Osteocyte (in vitro differentiated cells): ENCODE data around the gene PSAPL1. TPM values are rescaled to one million over a fixed set of nuclear protein-coding genes. Genes with fewer than 3 reads are reported as not detected.

Source experiments
- DNase-seq: peaks from one replicate; pipeline ENCODE4 v3.0.0; 2021; ENCODE audit warnings: mixed read lengths; ENCODE audit not compliant: unreplicated experiment; ENCODE audit errors: extremely low spot score
- H3K27ac Mint-ChIP-seq: one replicate; pipeline ENCODE4 v1.8.0; 2021; ENCODE audit warnings: mild to moderate bottlenecking, mixed read lengths; ENCODE audit not compliant: unreplicated experiment
- H3K27me3 Mint-ChIP-seq: one replicate; pipeline ENCODE4 v1.8.0; 2021; ENCODE audit warnings: mixed read lengths; ENCODE audit not compliant: unreplicated experiment
- H3K36me3 Mint-ChIP-seq: one replicate; pipeline ENCODE4 v1.8.0; 2021; ENCODE audit warnings: mixed read lengths; ENCODE audit not compliant: unreplicated experiment
- H3K4me1 Mint-ChIP-seq: one replicate; pipeline ENCODE4 v1.8.0; 2021; ENCODE audit warnings: mixed read lengths; ENCODE audit not compliant: unreplicated experiment
- H3K4me3 Mint-ChIP-seq: one replicate; pipeline ENCODE4 v1.8.0; 2021; ENCODE audit warnings: mild to moderate bottlenecking, moderate library complexity, mixed read lengths; ENCODE audit not compliant: unreplicated experiment
- H3K9me3 Mint-ChIP-seq: one replicate; pipeline ENCODE4 v1.8.0; 2021; ENCODE audit warnings: mixed read lengths; ENCODE audit not compliant: unreplicated experiment
- total RNA-seq: library from RNA; stranded (reverse); gene quantifications from 2 replicates; pipeline ENCODE4 v1.2.1, GENCODE V29; 2021
- TF ChIP-seq, protein P1 (sequence below): fragments of 200-600 bp; sonication (generic); IDR thresholded peaks from 2 replicates; pipeline ENCODE4 v1.5.0; 2021; ENCODE audit warnings: antibody characterized with exemption, mild to moderate bottlenecking, moderate library complexity

The PSAPL1 gene
- total RNA-seq, 1 donor from 2014 or later: not detected

GRCh38 chr4:7384929-7385890 is 49.5 kb downstream of the PSAPL1 start:
- H3K4me3 Mint-ChIP-seq: no peak overlapping the region
- H3K27ac Mint-ChIP-seq: no peak overlapping the region
- H3K4me1 Mint-ChIP-seq: no peaks in the 10 kb centered on the region
- H3K36me3 Mint-ChIP-seq: no peaks in the 10 kb centered on the region
- TF ChIP-seq, protein P1, sequence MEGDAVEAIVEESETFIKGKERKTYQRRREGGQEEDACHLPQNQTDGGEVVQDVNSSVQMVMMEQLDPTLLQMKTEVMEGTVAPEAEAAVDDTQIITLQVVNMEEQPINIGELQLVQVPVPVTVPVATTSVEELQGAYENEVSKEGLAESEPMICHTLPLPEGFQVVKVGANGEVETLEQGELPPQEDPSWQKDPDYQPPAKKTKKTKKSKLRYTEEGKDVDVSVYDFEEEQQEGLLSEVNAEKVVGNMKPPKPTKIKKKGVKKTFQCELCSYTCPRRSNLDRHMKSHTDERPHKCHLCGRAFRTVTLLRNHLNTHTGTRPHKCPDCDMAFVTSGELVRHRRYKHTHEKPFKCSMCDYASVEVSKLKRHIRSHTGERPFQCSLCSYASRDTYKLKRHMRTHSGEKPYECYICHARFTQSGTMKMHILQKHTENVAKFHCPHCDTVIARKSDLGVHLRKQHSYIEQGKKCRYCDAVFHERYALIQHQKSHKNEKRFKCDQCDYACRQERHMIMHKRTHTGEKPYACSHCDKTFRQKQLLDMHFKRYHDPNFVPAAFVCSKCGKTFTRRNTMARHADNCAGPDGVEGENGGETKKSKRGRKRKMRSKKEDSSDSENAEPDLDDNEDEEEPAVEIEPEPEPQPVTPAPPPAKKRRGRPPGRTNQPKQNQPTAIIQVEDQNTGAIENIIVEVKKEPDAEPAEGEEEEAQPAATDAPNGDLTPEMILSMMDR: no peak
- H3K27me3 Mint-ChIP-seq: peaks cover 16% of the 10 kb centered on the region
- H3K9me3 Mint-ChIP-seq: no peaks in the 10 kb centered on the region
- peak; percentile 75 for DNase-seq

DNA sequence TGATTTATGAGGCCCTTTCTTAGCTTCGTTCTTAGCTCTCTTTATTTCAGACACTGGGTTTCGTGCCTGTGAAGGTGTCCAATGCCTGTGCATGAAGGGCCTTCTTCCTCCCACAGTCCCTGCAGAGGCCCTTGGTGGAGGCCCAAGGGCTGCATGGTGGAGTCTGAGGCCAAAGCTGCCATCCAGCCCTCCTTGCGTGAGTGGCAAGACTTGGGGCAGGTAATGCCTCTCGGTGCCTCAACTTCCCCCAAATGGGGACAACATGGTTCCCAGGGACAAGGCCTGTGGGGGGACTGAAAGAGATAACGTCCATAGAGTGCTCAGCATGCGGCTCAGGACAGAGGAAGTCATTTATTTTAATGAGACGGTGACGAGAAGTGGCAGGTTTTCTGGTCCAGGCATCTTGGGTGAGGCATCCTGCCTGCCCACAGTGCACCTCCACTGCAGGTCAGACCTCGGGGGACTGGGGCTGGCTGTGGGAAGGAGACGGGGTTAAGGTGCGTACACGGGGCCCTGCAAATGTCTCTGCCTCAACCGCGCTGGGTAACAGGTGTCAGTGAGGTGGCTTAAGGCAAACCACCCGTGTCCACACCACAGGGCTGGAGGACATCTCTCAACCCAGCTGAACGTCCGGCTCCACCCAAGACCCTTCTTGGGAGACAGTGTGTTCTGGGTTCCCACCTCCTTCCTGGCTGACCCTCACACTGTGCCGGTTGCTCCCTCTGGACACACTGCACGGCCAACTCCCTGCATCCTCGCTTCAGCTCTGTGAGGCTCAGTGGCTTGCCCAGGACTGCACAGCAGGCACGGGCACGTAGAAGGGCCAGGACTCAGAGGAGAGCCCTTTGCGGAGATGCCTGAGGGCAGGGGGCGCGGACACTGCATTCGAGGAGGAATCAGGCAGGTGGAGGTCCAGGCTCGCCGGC is 50.5 kb downstream of the PSAPL1 start:
- Mint-ChIP-seq H3K4me1 (no peaks in the 10 kb centered on the region), H3K4me3 (no peak overlapping the region), H3K27ac (no peak overlapping the region), H3K9me3 (no peaks in the 10 kb centered on the region), H3K27me3 (peaks cover 10% of the 10 kb centered on the region), H3K36me3 (no peaks in the 10 kb centered on the region)
- TF ChIP-seq, protein P1: no peak
- peak; percentile 78 for DNase-seq

GRCh38 chr4:7383266-7383665 is 51.5 kb downstream of the PSAPL1 start:
- no peak overlapping the region for H3K27ac Mint-ChIP-seq
- H3K9me3 Mint-ChIP-seq: no peaks in the 10 kb centered on the region
- H3K4me3 Mint-ChIP-seq: no peak overlapping the region
- TF ChIP-seq, protein P1: no peak
- H3K36me3 Mint-ChIP-seq: no peaks in the 10 kb centered on the region
- peaks cover 14% of the 10 kb centered on the region for H3K27me3 Mint-ChIP-seq
- DNase-seq: peak; percentile 30
- H3K4me1 Mint-ChIP-seq: no peaks in the 10 kb centered on the region

- TF ChIP-seq, protein P1: no peak
- peaks cover 17% of the 10 kb centered on the region for H3K27me3 Mint-ChIP-seq
- no peaks in the 10 kb centered on the region for H3K9me3 Mint-ChIP-seq
- peak; percentile 79 for DNase-seq
- no peaks in the 10 kb centered on the region for H3K36me3 Mint-ChIP-seq
- no peak overlapping the region for H3K27ac Mint-ChIP-seq
- no peak overlapping the region for H3K4me3 Mint-ChIP-seq
- no peaks in the 10 kb centered on the region for H3K4me1 Mint-ChIP-seq
Measured at GRCh38 chr4:7382634-7383014, 52.1 kb downstream of the PSAPL1 start.
